ENCODE results near the gene TMX4.
"Not testable (repeated sequence)": the region's sequence is repeated elsewhere in the genome, so short reads cannot be mapped to it uniquely, and the experiment has no call there.

TMX4 gene

DNA sequence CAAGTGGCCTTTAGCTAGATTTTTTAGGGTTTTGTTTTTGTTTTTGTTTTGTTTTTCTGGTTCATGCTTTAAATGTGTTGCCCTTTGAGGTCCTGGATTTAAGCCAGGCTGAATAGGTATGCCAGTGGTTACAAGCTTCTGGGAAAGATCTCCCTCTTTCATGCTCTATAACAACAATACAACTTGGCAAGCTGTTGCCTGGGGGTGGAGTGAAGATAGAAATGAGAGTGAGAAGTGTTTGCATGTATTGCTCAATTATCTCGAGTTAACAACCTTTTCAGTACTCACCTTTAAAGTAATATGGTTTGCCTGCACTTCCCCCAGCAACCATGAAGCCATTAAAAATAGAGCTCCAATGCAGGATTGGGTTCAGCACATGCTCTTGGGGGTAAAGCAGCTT lies 60.1 kb downstream of the TMX4 start:
- no peak for DNase-seq

DNA sequence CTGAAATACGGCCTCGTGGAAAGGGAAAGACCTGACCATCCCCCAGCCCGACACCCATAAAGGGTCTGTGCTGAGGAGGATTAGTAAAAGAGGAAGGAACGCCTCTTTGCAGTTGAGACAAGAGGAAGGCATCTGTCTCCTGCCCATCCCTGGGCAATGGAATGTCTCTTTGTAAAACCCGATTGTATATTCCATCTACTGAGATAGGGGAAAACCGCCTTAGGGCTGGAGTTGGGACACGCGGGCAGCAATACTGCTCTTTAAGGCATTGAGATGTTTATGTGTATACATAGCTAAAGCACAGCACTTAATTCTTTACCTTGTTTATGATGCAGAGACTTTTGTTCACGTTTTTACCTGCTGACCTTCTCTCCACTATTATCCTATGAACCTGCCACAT lies 63.0 kb downstream of the TMX4 start:
- DNase-seq: not testable (repeated sequence)

DNA sequence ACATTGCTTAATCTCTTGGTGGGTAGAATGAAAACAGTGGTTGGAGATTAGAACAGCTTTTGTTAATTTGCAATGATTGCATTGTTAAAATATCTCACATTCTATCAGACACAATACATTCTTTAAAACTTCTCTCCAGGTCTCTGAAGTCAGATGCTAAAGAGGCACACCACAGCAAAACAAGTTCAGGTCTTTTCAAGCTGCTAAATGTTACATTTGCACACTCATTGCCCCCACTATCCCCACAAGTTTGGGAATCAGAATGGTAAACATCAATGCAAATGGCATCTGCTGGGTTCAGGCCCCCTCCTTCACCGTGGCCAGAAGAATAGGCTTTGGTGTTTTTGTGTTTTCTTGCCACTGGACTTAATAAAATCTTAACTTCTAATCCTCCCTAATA lies 69.2 kb downstream of the TMX4 start:
- DNase-seq: no peak

DNA sequence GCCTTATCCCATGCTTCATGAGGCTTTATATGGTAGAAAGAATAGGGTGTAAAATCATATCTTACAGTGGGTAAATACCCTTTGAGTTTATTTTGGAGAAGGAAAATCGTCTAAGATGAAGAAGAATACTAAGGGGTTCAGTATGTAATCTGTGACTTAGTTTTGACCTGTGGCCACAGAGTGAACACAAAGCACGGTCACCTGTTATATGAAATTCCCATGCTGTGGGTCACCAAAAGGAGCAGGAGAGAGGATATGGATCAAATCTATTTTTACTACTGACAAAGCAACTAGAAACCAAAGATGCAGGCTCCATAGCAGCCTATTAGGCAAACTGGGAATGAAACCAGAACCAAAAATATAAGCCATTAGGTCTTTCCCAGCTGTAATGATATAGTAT lies 75.7 kb downstream of the TMX4 start:
- DNase-seq: no peak

DNA sequence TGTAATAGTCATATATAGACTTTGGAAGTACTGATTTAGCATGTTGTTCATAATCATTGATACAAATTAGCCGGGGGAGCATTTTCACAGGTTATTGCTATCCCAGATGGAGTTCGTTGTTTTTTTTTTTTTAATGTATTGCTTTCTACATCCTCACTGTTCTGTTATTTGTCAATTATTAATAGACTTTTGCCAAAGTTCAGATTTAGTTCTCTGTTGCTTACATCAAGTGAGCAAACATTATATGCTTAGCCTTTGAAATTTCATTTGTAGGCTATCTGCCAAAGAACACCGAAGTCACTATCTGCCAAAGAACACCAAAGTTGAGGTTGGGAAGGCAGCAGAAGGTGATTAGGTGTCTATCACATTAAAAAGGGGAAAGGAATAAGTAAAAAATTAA lies 79.2 kb downstream of the TMX4 start, which contains the start of gene HAO1:
Gene HAO1 (minus strand): TSS at position 118 of the 400 bp plus-strand sequence. CDS start 36 bp downstream, at position 82.
- no peak for DNase-seq

DNA sequence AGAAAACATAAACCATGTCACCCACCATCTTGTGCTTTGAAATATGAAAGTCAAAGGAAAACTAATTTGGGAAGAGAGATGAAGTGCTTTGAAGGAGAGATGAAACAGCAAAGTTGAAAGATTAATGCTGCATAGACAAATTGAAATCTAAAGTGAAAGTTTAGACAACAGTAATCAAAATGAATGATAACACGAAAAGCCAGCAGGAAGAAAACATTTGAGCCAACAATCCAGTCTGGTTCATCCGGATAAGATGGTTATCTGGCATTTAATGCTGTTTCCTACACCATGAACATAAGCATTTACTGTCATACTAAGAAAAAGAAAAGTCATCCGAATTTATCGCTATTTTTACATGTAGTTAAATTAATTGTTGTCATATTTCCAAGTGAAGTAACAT lies 79.9 kb downstream of the TMX4 start:
- no peak for DNase-seq

DNA sequence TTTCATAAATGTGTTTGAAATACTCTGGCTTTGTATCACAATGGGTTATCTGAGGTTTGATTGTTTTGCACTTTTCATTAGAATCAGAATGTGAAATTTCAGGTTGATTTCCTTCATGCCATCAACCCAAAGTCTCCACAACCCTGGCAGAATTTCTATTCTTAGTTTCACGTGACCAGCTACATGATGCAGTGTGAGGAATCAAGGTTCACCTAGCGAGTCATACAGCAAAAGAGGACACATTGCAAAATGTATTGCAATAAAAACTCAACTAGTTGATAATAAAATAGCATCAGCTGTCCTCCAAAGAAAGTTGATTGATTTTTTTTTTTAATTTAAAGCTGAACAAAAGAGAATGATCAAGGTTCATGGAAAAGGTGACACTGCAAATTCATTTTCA lies 81.5 kb downstream of the TMX4 start:
- DNase-seq: no peak

DNA sequence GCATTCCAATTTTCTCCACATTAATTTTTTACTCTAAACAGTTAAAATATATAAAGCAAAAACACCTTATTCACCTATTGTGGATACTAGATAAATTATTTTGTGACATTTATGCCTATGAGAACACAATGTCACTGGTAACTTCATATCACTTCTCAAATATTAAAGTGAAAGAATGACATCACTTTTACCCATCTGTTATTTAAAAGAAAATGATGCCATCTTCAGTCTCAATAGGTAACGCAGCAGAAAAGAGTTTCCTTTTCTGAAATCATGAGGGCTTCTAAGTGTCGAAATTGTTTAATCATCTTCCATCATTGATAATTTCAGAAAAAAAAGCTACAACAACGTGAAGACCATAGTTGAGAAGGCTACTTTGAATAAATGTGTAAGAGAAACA lies 82.2 kb downstream of the TMX4 start:
- DNase-seq: no peak

DNA sequence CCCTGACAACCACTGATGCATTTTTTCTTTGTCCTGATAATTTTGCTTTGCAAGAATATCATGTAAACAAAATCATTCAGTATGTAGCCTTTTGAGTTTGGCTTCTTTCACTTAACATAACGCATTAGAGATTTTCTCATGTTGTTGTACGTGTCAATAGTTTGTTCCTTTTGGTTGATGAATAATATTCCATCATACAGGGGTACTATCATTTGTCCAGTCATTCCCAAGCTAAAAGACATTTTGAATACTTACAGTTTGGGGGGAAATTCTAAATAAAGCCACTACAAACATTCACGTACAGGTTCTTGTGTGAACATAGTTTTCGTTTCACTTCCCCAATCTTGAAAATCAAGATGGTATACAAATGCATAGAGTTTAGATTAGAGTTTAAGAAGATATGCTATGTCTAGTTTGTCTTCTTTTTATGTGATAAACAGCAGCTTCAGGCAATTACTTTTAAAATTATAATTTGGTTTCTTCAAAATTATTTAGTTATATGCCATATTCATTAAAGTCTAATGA lies 84.5 kb downstream of the TMX4 start:
- no peak for DNase-seq

DNA sequence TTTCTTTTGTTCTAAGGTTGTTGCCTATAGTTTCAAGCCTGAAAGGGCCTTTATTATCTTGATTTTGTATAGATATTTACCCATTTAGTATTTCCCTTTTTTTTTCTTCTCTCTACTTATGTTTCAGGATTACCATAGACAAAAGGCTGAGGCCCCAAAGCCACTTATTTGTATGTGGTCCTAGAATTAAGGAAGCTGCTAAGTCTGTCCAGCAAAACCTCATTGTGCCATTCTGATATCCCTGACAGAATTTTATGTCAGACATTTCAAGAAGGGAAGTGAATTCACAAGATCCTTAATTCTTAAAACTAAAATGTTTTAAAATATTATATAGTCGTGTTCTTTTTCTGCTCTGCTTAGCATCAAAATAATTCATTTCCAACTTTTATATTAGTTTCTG lies 86.2 kb downstream of the TMX4 start:
- DNase-seq: no peak

DNA sequence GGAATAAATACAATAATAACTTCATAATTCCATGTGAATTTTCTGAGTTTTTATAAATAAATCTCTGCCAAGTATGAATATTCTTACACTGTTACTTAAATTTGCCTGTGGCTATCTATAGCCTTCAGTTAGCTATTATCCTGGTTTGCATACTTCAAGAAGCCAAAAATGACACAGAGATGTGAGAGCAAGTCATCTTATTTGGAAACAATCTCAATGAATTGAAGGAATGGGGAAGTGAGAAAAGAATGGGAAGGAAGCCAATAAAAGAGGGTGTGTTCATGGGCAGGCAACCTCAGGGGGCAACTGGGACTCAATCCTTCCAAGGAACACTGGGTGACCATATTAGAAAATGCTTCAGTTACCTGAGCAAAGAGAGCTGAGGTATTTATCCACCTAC lies 89.2 kb downstream of the TMX4 start:
- no peak for DNase-seq

Data from NCI-H1930 (cell line).